Tibial nerve (tissue), 4 donors: ENCODE measurements around the gene IMPA2.

Source experiments
- EP300 ChIP-seq, 2 donors: sonication (generic); formaldehyde crosslinking; IDR thresholded peaks; one replicate each; pipeline ENCODE4 v1.6.1; 2017; ENCODE audit warnings: antibody characterized with exemption in 2 of 2, mild to moderate bottlenecking in 1 of 2
- POLR2A ChIP-seq, 2 donors: fragments of 450-650 bp; IDR thresholded peaks; one replicate each; pipeline ENCODE4 v1.6.1; 2017; ENCODE audit warnings: antibody characterized with exemption in 2 of 2, mild to moderate bottlenecking in 2 of 2, moderate library complexity in 2 of 2
- TF ChIP-seq, protein P1 (sequence below), 5 experiments: fragments of 200-600 bp in 3 of 5; fragments of 450-650 bp in 2 of 5; sonication (generic) in 3 of 5; IDR thresholded peaks; one replicate each; pipeline ENCODE4 v1.5.1; 2016 to 2019; ENCODE audit warnings: antibody characterized with exemption in 5 of 5, mild to moderate bottlenecking in 3 of 5, moderate library complexity in 2 of 5

DNA sequence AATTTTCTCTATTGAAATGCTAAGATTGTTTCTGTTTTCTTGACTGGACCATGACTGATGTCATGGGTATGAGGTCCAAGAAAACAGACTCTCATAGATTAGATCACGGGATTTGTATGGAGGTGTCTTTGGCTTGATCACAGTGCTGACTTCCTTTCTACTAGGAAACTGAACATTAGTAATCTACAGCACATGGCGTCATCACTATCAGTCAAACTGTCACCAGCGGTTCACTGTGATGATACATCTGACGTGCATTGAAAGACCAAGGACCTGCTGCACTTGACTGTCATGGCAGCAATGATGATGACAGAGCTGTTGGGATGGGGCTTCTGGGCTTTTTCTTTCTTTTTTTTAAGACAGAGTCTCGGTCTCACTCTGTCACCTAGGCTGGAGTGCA lies 28.2 kb upstream of the IMPA2 start:
- TF ChIP-seq, protein P1, sequence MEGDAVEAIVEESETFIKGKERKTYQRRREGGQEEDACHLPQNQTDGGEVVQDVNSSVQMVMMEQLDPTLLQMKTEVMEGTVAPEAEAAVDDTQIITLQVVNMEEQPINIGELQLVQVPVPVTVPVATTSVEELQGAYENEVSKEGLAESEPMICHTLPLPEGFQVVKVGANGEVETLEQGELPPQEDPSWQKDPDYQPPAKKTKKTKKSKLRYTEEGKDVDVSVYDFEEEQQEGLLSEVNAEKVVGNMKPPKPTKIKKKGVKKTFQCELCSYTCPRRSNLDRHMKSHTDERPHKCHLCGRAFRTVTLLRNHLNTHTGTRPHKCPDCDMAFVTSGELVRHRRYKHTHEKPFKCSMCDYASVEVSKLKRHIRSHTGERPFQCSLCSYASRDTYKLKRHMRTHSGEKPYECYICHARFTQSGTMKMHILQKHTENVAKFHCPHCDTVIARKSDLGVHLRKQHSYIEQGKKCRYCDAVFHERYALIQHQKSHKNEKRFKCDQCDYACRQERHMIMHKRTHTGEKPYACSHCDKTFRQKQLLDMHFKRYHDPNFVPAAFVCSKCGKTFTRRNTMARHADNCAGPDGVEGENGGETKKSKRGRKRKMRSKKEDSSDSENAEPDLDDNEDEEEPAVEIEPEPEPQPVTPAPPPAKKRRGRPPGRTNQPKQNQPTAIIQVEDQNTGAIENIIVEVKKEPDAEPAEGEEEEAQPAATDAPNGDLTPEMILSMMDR (IDR thresholded peaks at IDR 0.05), result no peak
- TF ChIP-seq EP300 (IDR thresholded peaks at IDR 0.05) (no peak), POLR2A (IDR thresholded peaks at IDR 0.05) (no peak)
